Activated CD4-positive, alpha-beta T cell treated with anti-CD3 and anti-CD28 coated beads for 24 hours (primary cell): ENCODE data around the gene ELOB.

ENCODE experiments used
- DNase-seq, 2 donors: peaks; one replicate each; pipeline ENCODE4 v3.0.0-alpha.2; 2020; ENCODE audit warnings: low read depth in 2 of 2

Gene ELOB

DNA sequence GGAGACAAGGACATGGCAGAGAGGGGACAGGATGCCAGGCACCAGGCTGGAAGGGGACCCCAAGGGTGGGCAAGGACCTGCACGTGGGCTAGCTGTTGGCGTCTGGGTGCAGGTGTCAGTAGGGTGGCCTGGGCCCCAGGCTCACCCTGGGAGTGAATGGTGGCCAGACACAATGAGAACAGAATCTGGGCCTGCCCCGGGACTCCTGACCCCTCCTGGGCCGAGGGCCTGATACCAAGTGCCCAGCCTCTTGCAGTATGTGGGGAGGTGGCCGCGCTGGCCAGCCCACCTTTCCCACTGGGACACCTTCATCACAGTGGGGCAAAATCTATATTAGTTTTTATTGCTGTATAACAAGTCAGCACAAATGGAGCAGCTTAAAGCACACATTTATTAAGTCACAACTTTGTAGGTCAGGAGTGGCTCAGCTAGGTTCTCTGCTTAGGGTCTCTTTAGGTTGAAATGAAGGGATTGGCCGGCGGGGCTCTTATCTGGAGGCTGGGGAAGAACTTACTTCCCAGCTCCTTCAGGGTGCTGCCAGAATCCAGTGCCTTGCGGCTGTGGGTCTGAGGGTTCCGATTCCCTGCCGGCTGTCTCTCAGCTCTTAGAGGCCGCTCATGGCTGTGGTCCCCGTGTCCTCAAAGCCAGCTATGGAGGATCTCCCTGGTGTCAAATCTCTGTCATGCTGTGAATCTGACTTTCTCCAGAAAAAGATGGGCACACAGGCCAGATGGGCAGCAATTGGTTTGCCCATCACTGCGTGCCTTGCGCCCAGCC is 6.7 kb upstream of the ELOB start:
- no peak for DNase-seq

DNA sequence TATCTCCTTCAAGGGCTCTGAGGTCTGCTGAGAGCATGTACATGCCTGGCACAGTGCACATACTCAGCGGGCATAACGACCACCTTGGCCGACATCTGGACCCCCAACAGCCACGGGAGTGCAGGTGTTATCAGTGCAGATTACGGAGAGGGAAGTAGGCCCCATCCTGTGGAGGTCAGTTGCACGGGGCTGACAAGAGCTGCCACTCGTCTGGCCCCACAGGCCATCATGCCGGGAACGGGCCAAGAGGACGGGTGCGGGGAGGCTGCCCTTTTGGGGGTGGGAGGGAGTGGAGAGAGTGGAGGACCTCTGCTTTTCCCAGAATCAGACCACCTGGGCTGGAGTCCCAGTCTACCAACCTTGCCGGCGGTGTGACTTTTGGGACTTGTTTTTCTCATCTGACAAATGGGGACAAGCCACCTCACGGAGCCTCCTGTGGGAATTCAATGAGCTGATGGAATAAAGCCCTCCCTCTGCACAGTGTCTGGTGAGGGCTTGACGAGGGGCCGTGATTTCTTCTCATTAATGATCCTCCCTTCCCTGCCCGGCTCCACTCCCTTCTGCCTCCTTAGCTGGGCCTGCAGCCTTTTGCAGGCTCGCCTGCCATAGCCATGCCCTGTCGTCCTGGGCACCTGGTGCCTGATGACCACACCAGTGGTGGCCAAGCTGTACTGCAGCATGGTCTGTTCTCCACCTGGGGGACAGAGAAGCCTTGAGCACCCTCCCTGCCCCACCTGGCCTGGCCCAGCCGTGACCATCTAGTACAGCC is 5.7 kb upstream of the ELOB start:
- DNase-seq = no peak

DNA sequence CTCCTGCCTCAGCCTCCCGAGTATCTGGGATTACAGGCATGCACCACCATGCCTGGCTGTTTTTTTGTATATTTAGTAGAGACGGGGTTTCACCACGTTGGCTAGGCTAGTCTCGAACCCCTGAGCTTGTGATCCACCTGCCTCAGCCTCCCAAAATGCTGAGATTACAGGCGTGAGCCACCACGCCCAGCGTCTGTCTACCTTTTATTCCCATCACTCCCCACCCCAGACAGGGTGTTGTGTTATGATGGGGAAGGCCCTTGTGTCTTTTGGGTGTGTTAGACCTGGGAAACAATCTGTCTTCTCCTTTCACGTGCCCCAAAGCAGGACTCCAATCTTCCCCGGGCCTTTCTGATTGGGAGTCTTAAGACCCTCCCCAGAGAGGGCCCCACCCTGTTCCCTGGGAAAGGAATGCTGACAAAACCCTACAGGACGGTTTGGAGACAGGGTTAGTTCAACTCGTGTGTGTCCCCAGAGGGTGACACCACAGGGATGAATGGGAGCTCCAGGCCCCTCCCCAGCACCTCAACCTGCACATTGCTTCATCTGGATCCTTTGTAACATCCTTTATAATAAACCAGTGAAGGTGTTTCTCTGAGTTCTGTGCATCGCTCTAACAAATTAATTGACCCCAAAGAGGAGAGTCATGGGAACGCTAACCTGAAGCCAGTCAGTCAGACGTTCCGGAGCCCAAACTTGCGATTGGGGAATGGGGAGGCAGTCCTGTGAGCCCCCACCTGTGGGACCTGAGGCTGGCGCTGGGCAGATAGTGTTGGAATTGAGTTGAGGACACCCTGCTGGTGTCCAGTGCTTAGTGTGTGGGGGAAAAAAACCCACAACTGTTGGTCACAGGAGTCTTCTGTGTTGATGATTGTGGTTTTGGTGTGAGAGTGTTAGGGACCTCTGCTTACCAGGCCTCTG is 3.2 kb upstream of the ELOB start:
- DNase-seq = no peak

DNA sequence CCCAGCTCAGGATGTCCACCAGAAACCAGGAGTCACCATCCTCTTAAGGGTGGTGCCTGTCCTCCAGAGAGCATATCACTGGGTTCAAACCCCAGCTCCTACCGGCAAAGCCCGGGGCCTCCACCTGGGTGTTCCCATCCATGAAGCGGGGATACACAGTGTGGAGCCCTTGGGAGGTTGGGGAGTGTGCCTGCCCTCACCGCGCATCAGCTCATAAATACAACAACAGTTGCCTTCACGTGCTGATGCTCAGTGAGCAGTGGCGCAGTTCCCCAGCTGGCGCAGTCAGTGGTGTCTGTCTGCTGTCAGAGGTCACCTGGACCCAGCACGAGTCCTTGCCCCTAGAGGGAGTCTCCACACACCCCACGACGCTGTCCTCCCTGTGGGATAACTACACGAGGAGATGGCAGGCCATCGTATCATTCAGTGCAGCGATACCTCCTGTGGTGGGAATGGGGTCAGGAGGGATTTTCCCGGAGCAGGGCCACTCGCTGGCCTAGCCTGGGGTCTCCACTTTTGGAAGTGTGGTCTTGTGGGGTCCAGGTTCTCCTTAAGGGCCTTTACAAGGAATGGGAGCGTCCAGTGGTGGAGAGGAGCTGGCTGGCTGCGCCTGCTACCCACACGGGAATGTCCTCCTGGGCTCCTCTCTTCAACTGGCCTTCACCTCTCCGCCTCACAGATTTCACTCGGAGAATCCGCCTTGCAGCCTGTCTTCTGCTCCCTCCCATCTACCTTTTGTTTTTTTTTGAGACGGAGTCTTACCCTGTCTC is 2.3 kb upstream of the ELOB start:
- DNase-seq = no peak

DNA sequence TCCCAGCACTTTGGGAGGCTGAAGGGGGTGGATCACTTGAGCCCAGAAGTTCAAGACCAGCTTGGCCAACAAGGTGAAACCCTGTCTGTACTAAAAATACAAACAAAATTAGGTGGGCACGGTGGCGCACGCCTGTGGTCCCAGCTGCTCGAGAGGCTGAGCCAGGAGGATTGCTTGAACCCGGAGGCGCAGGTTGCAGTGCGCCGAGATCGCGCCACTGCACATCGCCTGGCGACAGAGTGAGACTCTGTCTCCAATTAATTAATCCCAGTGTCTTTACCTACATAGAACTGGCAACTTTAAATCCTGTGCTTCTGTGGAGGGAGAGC is 1.5 kb upstream of the ELOB start:
- DNase-seq = no peak

DNA sequence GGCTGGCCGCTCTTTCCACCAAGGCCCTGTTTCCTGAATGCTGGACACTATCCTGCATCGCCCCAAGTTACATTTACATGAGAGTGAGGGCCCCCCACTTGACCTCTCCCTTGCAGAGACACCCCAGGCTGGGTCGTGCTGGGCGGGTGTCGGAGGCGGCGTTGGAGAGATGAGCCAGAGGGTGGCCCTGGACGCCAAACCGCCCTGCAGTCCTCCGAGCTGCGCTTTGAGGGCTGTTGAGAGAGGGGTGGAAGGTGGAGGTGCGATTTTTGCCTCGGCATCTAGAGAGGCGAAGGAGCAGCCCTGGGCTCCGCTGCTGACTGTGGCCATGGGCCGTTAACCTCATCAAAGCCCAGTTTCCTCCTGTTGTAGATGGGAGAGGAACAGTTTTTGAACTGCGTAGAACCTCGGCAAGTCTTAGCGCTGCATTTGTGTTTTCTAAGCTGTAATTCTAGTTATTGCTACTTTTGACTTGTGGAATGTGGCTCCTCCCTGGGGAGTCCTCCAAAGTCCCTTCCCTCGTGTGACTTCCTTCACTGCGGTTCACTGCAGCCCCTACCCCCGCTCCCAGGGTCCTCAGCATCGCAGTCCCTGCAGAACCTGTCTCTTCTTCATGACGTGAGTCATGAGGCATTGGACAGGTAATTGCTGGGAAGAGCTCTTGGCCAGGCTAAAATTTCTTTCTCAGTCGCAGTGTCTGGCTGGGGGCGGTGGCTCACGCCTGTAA is 986 bp upstream of the ELOB start:
- DNase-seq = no peak

DNA sequence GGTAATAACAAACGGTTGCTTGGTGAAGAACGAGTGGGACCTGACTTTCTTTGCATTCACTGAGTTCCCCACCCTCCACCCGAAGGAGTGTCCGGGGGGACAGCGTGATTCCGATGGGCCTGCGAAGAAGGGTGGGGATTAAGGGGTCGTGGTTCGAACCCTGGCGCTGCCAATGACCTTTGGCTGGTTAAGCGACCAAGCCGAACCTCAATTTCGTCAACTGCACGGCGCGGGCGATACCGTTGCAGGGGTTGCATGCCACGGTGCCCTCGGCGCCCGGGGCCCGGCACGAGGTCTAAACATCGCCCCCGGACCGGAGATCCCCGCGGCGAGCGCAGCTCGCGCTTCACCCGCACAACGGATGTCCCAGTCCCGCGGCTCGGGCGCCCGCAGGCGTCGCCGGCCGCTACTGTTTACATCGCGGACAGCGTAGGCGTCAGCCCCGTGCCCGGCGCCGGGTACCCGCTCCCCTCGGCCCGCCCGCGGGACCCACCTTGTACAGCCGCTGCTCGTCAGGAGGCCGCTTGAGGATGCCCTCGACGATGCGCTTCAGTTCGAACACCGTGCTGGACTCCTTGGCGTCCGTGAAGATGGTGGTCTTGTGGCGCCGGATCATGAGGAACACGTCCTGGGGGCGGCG is 460 bp downstream of the ELOB start:
- no peak for DNase-seq

DNA sequence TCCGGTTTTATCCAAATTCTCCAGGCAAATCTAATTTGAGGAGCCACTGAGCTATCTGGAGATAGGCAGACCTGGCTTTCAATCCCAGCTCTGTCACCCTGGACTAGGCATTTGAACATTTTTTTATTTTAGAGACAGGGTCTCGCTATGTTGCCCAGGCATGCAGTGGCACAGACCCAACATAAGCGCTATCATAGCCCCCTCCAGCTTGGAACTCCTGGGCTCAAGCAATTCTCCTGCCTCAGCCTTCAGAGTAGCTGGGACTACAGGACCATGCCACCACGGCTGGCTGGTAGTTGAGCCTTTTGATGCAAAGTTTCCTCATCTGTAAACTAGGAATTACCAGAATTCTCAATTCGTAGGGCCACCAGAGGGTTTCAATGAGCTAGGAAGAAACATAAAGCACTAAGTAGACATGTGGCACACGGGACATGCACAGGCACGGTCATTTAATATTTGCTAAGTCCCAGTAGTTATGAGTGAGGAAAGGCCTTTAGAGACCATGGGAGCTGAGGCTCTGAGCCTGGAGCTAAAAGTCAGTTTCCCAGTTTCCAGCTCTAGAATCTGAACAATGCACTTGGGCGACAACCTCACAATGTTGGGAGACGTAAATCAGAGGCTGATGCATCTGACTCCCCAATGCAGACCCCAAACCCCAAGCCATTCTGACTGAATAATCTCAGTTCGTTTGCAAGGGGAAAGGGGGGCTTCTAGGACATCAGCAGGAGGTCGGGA is 1.1 kb downstream of the ELOB start:
- no peak for DNase-seq

DNA sequence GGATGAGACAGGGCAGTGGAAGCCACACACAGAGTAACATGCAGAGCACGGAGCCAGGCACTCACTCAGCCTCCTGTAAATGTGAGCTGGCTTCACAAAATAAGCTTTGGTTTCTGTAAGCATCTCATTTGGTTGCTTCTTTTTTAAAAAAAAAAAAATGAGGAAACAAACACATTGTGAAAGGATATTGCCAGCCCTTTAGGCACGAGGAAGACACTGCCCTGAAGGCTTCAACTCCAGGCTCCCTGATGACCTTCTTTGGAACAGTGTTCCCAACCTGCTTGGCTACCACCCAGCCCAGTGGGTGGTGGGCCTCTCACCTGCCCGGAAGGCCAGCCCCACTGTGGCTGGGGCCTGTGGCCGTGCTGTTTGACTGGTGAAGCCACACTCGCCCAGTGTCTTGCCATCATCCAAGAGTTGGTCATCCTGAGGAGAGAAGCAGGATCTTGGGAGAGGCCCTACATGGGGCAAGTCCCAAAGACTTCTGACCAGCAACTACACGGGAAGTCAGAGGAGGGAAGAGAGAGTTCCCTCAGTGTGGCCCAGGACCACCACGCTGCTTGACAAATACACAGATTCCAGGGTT is 1.9 kb downstream of the ELOB start:
- no peak for DNase-seq

DNA sequence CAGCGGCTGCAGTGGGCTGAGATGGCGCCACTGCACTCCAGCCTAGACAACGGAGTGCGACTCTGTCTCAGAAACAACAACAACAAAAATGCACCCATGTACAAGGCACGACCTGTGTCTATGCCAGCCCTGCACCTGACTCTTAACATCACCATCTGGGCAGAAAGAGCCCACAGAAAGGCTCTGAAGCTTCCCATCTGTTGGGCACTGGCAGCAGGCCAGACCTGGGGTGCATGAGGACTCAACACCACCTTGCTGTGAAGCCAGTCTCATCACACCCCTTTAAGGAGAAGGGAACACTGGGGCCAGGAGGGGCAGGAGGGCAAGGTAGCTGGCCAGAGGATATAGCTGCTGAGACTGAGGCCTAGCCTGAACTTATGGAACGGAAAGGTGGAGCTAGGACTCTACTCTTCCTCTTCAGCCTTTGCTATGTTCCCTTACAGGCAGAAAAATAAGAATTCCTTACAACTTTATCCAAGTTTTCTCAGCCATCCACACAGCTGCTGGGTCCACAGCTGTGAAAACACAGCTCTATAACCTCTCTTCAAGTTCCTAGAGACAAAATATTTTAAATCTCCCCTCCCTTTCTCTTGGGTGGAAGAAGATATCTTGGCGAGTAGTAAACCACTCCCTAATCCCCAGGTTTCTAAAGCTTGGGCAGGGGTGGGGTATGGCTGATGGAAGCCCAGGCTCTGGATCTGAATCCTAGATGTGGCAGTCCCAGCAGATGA is 2.8 kb downstream of the ELOB start:
- no peak for DNase-seq

DNA sequence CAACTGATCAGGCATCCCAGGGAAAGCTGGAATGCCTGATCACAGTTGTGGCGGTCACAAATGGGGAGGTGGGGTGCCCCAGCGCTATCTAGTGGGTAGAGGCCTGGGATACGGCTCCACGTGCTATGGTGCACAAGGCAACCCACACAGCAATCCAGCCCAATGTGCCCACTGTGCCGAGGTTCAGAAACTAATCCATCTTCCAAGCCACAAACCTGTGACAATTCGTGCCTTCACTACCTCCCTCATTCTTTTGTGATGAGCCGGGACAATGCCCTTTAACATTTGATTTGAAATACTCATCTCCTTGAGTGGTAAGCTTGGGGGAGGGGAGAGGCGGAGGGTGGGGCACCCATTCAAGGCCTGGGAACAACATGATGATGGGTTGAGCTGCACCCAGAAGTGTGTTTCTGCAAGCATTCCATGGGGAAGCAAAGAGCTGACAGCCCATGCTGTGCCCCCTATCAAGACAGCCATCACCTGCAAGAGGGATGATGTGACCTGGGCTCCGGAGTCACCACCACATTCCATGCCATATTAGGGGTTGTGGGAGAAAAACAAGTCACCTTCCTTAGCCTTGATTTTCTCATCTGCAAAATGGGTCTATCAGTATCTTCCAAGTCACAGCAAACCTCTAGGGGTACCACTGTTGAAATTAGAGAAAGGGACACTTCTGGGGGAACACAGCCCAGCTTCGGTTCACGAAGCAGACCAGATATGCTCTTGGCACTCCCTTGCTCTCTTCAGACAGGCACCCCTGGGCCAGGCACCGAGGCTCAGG is 3.7 kb downstream of the ELOB start:
- no peak for DNase-seq

DNA sequence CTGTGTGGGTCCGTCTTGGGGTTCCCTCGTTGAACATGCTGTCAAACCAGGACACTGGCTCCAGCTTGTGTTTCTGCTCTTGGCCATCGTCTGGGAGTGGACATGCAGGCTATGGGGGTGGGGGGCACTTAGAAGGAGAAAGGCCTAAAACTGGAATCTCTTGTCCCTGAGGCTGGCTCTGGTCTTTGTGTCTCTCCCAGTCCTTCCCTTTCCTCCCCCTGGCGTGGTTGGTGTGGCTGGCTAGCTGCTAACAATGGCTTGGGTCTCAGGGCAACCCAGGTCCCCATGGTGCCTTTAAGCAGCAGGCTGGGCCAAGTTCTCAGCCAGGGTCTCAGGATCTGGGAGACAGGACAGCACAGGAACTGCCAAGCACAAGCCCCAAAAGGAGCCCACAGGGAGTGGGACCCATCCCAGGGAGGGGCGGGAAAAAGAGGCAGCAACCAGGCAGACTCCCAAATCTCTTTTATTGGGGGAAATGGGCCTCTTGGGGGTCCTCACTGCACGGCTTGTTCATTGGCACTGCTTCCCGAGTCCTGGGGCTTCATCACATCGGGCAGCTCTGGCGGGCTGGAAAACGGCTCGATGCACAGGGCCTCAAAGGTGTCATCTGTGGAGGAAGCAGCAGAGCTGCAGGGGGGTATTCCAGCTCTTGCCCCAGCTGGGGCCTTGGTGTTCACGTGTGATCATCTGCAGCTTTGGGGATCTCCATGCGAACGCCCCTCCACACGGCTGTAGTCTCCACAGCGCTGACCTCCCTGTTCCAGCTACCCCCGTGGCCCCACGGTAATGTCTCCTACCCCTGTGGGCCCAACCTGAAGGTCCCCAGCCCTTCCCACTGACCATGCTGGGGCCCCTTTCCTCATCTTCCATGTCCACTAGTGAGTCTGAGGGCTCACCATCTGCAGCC is 5.3 kb downstream of the ELOB start:
- DNase-seq = no peak

DNA sequence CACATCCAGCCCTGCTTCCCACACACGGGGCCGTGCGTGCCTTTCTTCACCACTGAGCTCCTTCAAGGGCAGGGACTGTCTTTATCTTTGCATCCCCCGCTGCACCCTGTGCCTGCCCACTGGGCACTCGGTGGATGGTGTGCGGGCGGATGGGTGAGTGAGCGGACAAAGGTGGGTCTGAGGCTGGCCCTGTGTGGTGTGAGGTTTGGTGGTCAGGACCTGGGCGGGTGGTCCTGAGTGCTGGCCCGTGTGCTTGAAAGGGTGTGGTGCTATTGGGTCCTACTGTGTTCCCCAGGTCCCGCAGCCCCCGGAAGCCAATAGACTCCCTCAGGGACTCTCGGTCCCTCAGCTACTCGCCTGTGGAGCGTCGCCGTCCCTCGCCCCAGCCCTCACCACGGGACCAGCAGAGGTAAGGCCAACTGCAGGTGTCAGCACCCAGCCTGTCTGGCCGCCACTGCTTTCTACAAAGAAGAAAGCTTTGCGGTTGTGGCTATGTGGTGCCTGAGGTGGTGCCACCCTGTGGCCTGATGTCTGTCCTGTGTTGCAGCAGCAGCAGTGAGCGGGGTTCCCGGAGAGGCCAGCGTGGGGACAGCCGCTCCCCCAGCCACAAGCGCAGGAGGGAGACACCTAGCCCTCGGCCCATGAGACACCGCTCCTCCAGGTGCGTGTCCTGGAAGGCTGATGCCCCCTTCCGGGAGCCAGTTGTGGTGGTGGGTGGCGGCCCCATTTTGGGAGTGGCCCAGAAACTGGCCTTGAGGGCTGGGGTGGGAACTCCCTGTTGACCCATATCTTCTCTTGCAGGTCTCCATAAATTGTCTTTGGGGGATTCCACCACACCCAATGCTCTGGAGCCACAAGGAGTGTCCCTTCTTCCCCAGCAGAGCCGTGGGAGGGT is 6.8 kb downstream of the ELOB start:
- DNase-seq = no peak

DNA sequence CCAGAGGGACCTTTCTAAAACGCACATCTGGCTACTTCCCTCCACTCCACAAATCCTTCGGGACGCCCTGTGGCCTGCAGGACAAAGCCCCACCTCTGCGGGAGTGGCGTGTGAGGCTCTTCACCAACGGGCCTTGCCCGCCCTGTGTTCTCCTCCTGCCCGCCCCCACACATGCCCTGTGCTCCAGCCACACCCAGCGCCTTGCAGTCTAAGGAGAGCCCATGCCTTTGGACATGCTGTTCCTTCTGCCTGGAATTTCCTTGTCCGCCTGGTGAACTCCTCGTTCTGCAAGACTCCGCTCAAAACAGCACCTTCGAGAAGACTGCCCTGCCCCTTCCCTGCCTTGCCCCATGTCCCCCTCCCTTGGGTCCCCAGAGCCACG is 7.4 kb downstream of the ELOB start:
- no peak for DNase-seq

DNA sequence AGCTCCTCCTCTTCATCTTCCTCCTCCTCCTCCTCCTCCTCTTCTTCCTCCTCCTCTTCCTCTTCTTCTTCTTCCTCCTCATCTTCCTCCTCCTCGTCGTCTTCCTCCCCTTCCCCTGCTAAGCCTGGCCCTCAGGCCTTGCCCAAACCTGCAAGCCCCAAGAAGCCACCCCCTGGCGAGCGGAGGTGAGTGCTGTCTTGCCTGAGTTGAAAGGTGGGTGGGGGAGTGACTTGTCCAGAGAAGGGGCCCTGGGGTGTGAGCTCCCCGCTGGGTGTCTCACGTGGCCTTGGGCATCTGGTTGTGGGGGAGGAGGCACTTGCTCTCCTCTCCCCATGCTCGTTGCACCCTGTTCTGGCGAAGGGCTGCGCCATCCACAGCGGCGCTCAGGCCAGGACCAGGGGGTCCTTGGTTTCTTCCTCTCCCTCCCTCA is 8.0 kb downstream of the ELOB start:
- no peak for DNase-seq
